SK-N-DZ (cell line): Measurements from ENCODE around the gene CRELD1.

ENCODE experiments used
- DNase-seq: peaks from one replicate; pipeline ENCODE4 v3.0.0-alpha.2; 2015; ENCODE audit warnings: low spot score

Gene CRELD1

GRCh38 chr3:9903904-9904303, 29.7 kb upstream of the CRELD1 start:
- DNase-seq, result no peak

DNA sequence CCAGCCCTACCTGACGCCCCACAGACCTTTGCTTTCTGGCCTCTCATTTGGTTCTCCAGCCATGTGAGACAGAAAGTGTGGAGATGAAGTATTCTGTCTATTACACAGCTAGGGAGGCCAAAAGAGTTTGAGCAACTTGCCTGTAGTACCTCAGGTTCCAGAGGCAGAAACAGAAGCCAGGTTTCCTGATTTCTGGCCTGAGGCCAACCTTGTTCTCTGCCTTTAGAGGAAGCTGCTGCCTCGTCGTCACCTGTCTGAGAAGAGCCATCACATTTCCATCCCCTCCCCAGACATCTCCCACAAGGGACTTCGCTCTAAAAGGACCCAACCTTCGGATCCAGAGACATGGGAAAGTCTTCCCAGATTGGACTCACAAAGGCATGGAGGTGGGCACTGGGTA, 27.2 kb upstream of the CRELD1 start:
- DNase-seq, result no peak

DNA sequence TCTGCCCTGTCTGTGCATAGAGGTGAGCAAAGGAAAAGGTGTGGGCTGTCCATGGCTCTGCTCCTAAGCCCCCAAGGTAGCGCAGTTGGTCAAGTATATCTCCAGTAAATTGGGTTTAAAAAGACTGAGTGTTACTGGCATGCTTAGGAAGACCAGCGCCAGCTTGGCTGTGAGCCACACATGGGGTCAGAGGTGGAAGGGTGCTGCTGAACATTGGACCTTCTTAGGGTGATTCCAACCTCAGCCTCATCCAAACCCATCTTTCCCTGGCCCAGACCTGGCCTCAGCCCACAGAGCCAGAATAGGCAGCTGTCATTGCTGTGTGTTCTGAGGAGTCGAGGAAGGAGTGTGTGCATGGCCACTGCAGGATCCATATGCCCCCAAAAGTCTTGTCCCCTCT, 25.3 kb upstream of the CRELD1 start:
- DNase-seq, result no peak

- no peak for DNase-seq
Measured at GRCh38 chr3:9909221-9910013, 24.2 kb upstream of the CRELD1 start.

DNA sequence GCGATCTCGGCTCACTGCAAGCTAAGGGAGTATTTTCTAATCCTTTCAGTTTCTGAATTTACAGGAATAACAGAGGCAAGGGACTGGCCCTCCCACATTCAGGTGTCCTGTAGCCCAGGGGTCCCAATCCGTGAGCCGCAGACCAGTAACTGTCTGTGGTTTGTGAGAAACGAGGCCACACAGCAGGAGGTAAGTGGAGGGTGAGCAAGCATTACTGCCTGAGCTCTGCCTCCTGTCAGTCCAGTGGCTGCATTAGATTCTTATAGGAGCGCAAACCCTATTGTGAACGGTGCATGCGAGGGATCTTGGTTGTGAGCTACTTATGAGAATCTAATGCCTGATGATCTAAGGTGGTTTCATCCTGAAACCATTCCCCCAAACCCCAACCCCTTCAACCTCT, 21.8 kb upstream of the CRELD1 start:
- no peak for DNase-seq

DNA sequence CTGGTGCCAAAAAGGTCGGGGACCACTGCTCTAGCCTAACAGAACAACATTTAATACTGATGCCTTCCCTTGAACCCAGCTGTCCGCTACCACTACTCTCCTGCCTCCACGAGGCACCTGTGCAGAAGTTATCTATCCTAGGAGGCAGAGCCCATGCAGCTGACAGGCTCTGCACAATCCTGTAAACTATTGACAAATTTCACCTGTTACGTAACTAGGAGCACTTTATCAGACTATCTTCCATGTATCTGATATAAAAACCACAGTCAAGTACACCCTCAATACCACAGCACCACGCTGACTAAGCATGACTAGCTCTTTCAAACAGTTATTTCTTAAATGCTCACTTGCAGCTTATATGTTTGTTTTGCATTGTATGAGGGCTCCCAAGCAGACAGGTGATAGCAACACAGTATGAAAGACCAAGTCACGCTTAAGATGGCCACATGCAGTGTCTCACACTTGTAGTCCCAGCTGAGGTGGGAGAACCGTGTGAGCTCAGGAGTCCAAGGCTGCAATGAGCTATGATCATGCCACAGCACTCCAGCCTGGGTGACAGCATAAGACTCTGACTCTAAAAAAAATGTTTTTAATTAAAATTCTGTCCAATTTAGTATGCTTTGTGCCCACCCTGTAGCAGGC, 21.2 kb upstream of the CRELD1 start:
- no peak for DNase-seq

- DNase-seq, result no peak
Measured at GRCh38 chr3:9913601-9914000, 20.0 kb upstream of the CRELD1 start.

DNA sequence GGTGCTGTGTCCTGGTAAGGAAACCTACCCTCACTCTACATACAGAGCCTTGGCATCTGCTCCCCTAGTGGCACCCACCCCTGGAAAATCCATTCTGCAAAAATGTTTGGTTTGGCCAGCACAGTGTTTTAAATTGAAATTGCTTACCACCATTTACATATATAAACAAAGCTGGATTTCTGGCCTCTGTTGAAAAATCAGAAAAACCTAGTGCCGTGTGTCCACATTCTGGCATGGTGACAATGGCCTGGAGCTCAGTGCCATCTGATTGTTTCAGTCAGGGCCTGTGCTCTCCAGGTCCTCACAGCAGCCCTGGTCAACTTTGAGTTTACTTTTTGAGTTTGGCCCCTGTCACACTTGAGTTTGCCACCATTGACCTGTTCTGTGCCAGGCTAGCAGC, 19.6 kb upstream of the CRELD1 start:
- DNase-seq, result no peak

DNA sequence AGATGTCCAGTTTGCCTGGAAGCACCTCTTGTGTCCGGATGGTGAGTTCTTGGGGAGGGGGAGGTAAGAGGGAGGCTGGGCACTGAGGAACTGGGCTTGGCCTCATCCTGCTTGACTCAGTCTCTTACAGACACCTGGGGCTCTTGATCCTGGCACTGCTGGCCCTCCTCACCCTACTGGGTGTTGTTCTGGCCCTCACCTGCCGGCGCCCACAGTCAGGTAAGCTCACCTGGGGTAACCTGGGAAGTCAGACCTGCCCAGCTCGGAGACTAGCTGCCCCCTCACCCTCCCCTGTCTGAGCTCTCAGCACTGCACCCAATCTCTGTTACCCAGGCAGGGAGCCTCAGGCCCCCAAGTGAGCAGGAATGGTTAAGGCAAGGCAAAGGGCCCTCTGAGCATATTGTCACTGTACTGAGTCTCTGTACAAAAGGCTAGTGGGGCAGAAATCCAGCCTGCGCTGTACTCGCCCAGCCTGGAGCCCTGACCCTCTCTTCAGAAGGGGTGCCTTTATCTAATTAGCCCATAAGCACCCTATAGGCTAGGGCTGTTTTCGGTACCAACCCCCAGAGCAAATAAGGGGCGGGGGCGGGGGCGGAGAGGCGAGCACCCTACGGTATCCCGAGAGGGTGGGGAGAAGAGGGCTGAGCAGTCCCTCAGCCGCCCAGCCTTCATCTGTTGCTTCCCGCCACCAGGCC, 18.9 kb upstream of the CRELD1 start:
- peak; percentile 77 for DNase-seq

GRCh38 chr3:9915254-9916141, 18.1 kb upstream of the CRELD1 start:
- peak; percentile 75 for DNase-seq

- DNase-seq, result no peak
Measured at GRCh38 chr3:9916346-9916733, 17.3 kb upstream of the CRELD1 start.

GRCh38 chr3:9916734-9917680, 16.6 kb upstream of the CRELD1 start, which contains the start of gene IL17RC:
TSS of gene IL17RC (plus strand) at chr3:9917098. CDS start at chr3:9917316, 218 bp downstream.
- peak; percentile 83 for DNase-seq

- no peak for DNase-seq
Measured at GRCh38 chr3:9917820-9918219, 15.8 kb upstream of the CRELD1 start.

DNA sequence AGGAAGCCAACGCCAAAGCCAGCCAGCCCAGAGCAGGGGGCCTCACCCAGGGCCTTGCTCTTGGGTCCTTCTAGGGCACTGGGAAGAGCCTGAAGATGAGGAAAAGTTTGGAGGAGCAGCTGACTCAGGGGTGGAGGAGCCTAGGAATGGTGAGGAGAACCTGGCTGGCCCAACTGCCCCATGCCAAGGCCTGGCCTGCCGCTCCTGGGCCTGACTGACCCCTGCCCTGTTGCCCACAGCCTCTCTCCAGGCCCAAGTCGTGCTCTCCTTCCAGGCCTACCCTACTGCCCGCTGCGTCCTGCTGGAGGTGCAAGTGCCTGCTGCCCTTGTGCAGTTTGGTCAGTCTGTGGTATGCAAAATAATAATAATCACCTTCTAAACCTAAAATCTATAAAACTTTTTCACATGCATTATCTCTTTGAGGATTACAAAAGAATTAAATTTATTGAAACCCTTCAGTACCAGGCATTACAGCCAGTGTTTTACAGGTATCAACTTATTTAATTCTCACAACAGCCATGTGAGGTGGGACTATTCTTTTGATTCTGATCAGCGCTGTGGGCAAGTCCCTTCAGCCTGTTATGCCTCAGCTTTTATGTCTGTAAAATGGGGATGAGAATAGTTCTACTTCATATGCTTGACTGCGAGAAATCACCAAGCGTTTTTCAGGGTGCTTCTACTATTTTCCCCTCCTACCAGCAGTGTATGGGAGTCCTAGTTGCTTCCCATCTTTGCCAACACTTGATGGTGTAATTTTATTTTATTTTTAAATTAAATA, 15.2 kb upstream of the CRELD1 start:
- DNase-seq, result no peak

DNA sequence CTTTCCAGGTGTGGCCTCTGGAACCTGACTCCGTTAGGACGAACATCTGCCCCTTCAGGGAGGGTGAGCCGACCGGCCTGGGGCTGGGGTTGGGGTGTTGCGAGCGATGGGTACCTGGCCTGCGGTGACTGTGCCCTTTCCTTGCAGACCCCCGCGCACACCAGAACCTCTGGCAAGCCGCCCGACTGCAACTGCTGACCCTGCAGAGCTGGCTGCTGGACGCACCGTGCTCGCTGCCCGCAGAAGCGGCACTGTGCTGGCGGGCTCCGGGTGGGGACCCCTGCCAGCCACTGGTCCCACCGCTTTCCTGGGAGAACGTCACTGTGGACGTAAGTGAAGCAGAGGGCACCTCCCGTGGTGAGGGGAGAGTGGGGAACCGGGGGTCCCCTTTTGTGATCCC, 5.5 kb upstream of the CRELD1 start:
- no peak for DNase-seq

DNA sequence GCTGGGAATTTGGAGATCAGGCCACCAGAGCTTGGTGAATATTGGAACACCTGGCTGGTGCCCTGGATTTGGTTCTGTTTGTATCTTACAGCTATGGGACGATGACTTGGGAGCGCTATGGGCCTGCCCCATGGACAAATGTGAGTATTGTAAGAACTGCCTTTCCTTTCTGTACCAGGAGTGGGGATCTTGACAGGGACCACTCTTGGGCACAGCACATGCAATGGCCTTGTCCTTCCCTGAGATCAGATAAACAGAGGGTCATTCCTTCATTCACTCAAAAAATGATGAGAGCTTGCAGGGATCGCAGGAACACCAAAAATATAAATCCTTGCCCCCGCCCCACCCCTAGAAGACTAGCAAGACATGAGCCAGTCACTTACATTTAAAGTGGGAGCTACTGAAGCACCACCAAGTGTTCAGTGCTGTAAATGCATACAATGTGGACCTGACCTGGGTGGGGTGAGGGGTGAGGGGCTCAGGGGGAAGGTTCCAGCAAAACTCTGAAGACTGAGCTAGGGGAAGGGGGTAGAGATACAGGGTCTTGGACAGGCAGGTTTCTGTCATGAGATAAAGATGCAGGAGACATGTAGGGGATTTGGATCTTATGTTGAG, 2.7 kb upstream of the CRELD1 start:
- DNase-seq, result no peak

DNA sequence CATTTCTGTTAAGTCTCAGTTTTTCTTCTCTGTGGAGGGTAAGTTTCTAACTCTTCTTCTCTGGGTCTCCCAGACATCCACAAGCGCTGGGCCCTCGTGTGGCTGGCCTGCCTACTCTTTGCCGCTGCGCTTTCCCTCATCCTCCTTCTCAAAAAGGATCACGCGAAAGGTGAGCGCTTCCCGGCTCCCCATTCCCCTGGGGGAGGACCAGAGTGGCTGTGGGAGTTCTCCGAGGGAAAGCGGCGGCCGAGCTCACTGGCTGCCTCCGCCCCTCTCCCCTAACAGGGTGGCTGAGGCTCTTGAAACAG, 1.1 kb upstream of the CRELD1 start:
- DNase-seq, result no peak

DNA sequence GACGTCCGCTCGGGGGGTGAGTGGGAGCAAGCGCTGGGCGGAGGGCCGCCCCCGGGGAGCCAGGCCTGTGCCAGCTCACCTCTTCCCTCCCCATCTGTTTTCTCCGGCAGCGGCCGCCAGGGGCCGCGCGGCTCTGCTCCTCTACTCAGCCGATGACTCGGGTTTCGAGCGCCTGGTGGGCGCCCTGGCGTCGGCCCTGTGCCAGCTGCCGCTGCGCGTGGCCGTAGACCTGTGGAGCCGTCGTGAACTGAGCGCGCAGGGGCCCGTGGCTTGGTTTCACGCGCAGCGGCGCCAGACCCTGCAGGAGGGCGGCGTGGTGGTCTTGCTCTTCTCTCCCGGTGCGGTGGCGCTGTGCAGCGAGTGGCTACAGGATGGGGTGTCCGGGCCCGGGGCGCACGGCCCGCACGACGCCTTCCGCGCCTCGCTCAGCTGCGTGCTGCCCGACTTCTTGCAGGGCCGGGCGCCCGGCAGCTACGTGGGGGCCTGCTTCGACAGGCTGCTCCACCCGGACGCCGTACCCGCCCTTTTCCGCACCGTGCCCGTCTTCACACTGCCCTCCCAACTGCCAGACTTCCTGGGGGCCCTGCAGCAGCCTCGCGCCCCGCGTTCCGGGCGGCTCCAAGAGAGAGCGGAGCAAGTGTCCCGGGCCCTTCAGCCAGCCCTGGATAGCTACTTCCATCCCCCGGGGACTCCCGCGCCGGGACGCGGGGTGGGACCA, 632 bp upstream of the CRELD1 start:
- peak; percentile 89 for DNase-seq

GRCh38 chr3:9934235-9934621, 594 bp downstream of the CRELD1 start:
- DNase-seq, result no peak
